ENCODE measurements around the gene PGF.
"Not testable (repeated sequence)": the region's sequence is repeated elsewhere in the genome, so short reads cannot be mapped to it uniquely, and the experiment has no call there.

Gene PGF

DNA sequence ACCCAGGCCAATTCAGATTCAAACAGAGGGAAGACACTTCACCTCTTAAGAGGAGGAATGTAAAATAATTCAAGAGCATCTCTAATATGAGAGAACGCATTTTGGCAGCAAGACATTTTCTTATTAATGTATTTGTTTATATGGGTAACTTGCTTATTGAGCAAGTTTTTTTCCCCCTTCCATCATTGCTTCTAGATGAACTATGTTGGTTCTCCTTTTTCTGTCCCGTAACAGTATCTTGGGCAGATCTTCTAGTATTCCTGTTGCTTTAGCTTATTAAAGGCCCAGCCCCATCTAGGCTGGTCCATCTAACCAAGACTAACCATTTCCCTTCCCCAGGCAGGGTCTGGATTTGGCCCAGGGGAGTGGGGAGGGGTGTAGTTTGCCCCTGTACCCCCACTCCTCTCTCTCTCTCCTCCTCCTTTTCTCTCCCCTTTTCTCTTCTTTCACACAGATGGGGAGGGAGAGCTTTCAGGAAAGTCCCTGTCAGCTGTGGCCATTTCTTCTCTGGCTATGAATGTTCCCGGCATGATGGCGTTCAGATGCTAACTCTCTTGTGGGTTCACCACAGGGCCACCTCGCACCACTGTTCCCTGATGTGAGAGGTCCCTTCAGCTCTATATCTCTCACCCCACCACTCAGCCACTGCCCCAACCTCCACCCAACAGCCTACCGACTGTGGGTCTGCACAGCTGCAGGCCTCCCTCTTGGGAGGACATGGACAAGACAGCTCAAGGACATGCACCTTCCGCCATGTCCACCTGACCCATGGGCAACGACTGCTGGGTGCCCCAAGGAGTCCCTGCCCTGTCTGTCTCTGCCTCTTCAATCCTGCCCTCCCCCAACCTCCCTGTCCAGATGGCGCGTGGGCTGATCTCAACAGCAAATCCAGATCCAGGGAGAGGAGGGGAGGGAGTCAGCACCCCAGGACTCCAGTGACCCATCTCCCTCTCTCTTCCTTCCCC, 16.6 kb downstream of the PGF start:
- DNase-seq = no peak

DNA sequence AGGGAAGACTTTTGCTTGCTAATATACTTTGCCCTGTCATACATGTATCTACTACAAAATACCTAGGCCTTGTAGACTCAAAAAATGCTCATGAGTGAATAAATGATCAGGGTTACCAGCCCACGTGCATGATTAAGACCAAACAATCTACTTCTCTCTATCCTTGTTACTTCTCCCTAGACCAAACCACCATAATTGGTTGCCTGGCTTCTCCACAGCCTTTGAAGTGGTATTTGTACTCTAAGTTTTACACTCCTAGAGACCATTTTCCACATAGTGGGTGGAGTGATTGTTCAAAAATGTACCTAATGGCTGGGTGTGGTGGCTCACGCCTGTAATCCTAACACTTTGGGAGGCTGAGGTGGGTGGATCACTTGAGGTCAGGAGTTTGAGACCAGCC, 18.2 kb downstream of the PGF start:
- DNase-seq = no peak

DNA sequence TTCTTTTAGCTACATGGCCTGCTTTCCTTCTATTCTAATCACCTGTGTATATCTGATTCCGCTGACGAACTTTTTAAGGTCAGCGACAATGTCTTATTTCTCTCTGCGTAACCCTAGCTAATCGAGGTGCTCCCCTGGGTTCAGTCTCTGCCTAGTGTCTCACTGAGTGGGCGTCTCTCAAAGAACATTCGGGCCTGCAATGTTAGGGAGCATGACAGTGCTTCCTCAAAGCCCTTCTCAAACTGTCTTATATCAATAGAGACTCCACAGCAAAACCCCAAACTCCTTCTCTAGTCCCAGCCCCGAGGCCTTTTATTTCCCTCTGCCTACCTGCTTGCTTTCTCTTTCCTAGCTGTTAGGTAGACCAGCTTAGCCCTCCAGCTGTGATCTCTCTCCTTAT, 18.7 kb downstream of the PGF start:
- DNase-seq = no peak

DNA sequence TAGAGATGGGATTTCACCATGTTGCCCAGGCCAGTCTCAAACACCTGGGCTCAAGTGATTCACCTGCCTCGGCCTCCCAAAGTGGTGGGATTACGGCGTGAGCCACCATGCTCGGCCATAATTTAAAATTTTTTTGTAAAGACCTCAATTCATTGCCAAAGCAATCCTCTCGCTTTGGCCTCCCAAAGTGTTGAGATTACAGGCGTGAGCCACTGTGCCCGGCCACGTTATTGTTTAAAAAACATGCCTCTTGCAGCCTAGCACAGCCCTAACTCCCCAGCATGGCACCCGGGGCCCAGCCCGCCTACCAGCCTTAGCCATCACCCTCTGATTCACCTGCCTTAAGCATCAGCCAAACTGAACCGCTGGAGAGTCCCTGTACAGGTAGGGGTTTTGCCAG, 19.2 kb downstream of the PGF start:
- DNase-seq = no peak

DNA sequence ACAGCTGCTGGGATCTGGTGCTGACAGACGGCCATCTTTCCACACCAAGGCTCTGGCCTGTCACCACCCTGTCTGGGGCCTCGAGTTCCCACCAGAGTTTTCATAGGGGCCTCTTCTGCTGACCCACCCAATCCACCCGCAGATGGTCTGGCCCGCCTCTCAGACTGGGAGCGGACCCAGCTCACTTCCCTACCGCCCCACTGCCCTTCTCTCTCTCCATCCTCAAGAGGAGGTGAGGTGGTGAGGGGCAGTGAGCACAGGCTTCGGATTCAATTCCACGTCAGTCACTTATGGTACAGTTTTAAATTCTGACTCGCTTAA, 20.1 kb downstream of the PGF start:
- no peak for DNase-seq

DNA sequence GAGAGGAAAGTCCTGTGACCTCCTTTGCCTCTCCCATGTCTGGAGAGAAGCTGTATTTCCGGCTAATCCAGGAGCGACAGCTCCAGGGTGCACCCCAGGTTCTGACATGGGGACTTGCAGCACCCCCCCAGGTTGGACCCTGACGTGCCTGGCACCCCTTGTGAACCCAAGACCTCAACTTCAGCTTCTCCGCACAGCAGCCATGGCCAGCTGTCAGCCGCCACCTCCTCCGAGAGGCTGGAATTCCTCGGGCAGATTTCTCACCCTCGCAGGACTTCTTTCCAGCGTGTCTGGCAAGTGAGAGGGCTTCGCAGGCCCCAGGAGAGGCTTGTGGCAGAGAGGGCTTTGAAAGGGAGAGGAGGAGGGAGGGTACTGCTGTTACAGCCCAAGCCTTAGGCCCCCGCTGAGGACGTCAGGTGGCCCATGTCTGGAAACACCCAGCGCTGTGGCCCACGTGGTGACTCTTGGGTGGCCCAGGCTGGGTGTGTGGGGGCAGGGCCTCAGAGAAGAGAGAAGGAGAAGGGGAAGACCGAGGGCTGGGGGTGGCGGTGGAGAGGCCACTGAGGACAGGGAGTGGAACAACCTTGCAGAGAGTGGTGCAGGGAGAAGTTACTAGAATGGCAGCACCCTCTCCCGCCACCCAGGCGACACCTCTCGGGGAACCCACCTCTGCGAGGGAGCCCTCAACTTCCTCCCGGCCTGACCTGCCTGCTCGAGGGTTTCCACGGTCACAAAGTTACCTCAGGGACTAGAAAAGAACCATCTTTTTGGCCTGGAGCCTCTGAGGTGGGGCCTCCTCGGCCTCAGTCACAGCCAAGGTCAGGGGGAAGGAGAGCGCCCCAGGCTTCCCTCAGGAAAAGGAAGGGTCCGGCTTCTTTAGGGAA, 20.7 kb downstream of the PGF start:
- DNase-seq = no peak

DNA sequence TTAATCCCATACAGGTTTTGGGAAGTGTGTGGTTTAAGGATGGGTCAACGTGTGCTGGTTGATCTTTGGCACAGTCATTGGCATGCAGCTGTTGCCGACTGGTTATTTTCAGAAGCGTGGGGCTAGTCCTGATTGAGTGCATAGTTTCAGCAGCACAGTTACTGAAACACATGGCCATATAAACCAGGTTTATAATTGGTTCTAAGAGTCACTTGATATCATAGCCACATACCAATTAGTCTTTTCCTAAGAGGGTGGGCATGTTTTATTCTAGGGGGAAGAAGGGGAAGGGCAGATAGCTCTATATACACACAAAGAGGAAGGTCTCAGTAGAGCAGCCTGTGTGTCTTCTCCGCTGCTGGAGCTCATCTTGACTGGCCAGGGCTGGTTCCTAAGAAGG, 21.4 kb downstream of the PGF start:
- DNase-seq = no peak

DNA sequence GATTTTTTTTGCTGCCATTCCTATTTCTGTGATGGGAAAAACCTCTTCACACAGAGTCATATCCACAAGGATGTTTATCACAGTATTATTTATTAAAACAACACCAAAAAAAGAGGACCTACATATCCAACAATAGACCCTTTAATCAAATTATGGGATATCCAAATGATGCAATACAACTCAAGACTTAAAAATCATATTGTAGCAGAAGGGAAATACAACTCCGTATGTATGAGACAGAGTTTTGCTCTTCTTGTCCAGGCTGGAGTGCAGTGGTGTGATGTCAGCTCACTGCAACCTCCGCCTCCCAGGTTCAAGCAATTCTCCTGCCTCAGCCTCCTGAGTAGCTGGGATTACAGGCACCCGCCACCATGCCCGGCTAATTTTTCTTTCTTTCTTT, 22.5 kb downstream of the PGF start:
- not testable (repeated sequence) for DNase-seq

DNA sequence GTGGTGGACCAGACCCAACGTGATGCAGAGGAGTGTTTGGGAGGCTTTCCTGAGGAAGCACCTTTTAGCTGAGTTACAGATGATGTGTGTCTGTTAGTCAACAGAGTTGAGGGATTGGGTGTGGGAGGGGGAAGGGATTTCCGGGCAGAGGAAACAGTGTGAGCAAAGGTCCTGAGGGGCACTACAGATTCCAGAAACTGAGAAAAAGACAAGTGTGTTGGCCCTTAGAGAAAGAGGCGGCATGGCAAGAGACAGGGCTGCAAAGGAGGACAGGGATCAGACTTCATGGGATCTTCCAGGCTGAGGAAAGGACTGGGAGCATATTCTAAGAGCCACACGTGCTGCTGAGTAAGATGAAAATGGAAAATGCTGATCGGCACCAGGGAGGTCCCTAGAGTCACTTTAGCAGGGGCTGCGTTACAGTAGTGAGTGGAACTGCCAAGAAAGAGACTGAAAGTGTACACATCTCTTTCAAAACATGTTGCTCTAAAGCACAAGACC, 22.9 kb downstream of the PGF start:
- no peak for DNase-seq

DNA sequence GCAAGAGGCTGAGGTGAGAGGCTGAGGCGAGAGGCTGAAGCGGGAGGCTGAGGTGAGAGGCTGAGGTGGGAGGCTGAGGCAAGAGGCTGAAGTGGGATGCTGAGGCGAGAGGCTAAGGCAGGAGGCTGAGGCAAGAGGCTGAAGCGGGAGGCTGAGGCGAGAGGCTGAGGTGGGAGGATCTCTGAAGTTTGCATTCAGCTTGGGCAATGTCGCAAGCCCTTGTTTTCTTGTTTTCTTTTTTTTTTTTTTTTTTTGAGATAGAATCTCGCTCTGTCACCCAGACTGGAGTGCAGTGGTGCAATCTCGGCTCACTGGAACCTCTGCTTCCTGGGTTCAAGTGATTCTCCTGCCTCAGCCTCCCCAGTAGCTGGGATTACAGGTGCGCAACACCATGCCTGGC, 23.7 kb downstream of the PGF start:
- DNase-seq = not testable (repeated sequence)

DNA sequence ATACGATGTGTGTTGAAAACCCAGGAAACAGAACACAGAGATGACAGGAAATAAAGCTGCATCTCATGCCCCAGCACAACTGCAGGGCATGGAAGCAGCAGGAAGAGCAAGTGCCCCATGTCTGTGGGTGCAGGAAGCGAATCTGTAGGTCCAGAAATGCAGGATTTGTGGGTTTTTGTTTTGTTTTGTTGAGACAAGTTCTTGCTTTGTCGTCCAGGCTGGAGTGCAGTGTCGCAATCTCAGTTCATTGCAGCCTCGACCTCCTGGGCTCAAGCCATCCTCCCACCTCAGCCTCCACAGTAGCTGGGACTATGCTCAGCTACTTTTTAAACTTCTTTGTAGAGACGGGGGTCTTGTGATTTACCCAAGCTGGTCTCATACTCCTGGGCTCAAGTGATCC, 26.2 kb downstream of the PGF start:
- DNase-seq = no peak

DNA sequence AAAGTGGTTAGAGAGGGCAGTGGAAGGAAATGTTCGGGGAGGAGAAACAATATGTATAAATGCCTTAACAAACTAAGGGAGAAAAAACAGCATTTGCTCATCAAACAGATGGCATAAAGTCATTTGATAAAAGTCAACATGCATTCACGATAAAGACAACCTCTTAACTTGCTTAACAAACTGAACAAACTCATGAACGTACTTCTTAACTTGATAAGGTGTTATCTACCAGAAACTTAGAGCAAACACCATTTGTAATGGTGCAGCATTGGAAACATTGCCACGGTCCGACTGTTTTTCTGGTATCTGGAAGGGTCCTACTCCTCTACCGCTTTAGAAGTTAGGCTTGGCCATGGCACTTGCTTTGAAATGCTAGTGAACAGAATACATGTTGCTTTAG, 28.2 kb downstream of the PGF start:
- no peak for DNase-seq

DNA sequence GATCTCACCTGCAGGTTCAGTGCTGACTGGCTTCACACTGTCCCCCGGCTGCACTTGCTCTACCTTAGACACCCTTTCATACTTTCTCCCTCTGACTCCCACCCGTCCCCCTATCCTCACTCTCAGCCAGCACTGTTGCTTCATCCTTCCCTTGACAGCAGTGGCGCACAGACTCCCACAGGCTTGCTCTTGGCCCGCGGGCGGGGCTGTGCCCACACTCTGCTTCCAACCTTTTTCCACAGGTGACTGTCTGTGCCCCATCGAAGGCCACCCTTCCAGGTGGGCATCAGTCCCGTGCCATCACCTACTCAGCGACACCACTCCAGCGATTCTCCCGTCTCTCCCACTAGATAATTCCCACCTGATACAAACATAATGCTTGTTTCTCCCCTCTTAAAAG, 31.3 kb downstream of the PGF start:
- DNase-seq = no peak

DNA sequence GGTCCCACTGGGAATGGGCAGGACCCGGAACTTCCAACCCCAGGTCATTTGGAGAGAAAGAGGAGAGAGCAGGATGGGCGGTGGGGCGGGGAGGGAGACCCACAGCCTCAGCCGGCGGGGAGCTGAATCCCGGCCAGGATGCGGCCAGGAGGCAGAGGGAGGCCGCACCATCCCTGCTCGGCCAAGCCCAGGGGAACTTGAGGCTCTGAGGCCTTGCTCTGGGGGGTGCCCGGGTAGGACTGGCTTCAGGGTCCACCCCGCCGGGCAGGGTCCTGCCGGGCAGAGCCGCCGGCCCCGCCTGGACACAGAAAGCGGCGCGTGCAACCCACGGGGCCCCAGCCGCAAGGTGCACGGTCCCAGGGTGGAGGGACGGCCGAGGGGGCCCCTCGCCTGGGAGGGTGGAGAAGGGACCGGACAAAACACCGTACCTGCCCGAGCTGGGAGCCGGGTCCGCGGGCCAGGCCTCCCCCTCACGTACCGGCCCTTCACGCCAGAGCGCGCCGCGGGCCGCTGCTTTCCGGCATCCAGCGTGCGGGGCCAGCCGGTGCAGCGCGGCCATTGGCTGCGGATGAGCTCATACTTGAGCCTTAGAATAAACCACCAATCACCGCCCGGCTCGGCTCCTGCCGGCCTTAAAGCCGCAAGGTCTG, 32.5 kb downstream of the PGF start, which contains the start of gene RPS6KL1:
Gene RPS6KL1 (minus strand): TSS at position 509 of the 650 bp plus-strand sequence. CDS start 1,719 bp downstream, outside the sequence.
- peak; percentile 61 for DNase-seq

DNA sequence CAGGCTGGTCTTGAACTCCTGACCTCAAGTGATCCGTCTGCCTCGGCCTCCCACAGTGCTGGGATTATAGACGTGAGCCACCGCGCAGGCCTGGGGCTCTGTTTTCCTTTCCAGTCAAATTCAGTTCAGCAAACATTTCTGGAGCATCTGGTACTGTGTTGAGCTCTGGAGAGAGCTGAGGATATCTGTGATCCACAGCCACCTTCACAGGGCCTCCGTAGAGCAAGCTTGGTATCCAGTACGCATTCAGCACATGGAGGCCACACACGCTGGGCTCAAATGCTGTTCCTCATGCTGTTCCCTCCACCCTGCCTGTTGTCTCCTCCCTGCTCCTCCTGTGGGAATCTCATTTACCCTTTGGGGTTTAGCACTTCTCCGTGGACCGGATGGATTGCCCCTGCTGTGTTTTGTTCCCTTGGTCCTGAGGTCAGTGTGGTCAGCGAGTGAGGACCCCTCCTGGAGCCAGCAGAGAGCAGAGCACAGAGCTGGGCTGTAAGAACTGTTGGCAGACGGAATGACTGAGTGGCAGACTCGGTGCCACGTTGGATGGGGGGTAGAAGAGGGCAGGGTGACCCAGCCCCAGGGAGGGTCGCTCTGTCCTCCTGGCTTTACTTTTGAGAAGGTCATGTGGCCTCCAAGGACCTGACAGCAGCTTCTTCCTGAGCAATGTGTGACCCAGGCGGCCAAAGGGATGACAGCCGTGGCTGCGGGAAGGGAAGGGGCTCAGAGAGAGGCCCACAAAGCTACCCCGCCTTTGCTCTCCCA, 33.2 kb downstream of the PGF start:
- no peak for DNase-seq

DNA sequence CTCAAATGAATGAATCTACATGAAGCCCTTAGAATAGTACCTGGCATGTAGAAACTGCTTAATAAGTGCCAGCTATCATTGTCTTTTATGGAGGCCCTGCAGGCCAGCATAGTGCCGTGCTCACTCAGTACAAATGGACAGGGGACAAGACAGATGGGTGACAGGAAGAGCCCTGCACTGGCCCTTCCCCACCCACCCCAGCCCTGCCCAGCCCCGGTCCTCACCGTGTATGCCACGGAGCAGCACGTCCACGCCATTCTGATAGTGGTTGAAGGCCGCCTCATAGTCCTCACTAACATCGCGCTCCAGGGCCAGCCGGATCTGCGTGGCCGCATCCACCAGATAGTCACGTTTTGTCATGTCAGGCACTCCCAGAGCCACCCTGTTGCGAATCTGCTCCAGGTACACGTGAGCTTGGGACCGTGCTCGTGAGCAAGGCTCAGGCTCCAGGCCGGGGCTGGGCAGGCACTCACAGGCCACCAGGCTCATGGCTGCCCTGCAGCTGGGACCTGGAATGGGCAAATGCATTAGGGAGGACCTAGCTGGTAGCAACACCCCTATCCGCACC, 34.3 kb downstream of the PGF start:
- no peak for DNase-seq

DNA sequence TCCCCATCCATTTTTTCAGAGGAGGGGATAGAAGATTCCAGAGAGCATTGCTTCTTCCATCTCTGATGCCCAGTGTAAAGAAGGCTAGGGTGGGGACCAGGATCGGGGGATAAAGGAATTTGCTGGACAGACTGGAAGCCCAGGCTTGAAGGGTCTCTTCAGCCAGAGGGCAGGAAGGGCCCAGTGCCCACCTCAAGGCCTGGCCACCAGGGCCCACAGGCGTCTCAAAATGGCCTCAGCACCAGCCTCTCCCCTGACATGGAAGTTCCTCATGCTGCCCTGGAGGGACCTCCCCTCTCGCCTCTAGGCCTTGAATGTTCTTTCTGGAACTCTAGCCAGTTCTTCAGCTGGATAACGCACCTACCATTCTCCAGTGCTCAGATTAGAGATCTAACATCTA, 35.1 kb downstream of the PGF start:
- no peak for DNase-seq

DNA sequence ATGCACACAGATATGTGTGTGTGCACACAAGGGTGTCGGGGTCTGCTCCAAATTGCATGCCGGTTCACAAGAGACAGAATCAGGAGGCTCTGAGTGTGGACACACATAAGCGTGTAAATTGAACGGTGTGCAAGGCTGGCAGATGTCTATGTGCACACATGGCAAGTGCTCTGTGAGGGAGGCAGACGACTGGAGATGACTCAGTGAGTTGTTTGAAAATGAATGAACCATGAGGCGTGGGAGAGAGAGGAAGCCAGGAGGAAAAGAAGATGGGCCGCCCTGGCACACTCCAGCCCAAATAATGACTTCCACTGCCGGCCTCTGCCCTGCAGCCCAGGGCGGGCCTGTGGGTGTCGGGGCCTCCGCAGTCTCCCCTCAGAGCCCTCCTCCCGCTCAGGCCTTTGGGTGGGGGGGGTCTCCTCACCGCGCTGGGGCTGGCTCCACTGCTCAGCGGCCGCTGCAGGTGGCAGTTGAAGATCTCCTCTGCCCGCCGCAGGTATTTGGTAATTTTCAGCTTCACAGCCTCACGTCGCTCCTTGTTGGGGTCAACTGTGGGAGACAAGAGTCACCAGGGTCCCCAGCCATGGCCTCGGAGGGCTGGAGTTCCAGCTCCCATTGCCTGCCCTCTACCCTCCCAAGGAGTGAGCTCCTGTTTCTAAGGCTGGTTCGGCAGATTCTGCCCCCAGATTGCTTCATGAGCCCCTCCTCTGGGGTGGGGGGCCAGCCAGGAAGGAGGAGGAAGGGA, 35.8 kb downstream of the PGF start:
- no peak for DNase-seq

DNA sequence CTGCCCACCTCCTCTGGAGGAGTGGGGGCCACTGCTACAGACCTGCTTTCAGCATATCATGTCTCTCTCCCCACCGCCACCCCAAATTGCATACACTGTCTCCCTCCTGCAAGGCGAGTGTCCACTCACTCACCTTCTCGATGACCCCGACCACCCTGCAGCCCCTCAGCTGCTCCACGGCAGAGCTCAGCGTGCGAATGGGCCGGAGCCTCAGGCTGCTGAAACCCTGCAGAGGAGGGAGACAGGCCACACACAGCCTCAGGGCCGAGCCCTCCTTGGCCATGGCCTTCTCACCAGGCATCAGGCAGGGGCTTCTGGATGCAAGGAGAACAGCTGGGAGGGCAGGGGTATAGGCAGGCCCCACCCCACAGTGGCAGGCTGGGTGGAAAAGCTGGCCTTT, 37.0 kb downstream of the PGF start:
- DNase-seq = no peak

DNA sequence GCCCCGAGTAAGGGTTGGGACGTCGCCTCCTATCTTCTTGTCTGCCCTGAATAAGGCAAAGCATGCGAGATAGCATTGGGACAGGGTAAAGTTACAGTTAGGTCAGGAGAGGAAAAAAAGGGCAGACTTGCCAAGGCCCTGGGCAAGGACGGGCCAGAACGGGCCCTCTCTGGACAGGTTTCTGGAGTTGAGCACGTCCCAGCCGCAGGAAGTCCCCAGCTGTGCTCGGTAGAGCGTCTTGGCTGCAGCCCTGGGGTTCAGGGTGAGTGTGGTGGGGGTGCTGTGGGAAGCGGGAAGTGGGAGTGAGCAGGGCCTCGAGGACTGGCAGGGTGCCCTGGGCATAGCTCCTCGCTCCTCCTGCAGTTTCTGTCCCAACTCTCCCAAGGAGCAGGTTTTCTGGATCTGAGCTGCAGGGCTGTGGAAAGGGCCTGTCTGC, 37.7 kb downstream of the PGF start:
- DNase-seq = no peak

DNA sequence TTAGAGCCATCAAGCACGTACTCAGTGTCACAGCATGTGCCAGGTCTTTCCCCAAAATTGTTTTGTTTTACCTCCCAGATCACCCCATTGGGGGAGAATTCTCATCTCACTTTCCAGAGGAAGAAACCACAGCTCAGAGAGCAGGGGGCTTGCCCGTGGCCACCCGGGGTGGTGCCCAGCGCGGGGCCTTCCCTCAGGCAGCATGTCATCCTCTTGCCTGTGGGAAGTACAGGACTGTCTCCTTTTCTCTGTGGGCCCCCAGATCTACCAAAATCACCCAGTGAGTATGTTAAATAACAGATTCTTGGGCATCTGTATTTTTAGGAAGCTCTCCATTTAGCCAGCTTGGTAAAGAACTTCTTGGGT, 38.2 kb downstream of the PGF start:
- no peak for DNase-seq

Measured in activated CD4-positive, alpha-beta T cell treated with anti-CD3 and anti-CD28 coated beads, Interleukin-2, amount 50 U/mL, for 1 hour (primary cell).